GM12878 (cell line): ENCODE measurements around the gene NDUFA9. TPM values are rescaled to one million over a fixed set of nuclear protein-coding genes. Genes with fewer than 3 reads are reported as not detected.

Source experiments
- BACH1 ChIP-seq: fragments of 450-650 bp; IDR thresholded peaks from 2 replicates; pipeline ENCODE4 v1.6.1; 2017; ENCODE audit warnings: mild to moderate bottlenecking, borderline replicate concordance
- BHLHE40 ChIP-seq, 2 experiments: fragments of 450-650 bp in 1 of 2; IDR thresholded peaks; 2 replicates each; pipeline ENCODE4 v1.6.1; 2011 to 2017; ENCODE audit warnings: low read depth in 2 of 2, borderline replicate concordance in 1 of 2, improper control_type of control experiment in 1 of 2, low read length in 1 of 2, mild to moderate bottlenecking in 1 of 2
- CBFB ChIP-seq: IDR thresholded peaks from 2 replicates; pipeline ENCODE4 v1.6.1; 2016; ENCODE audit warnings: antibody characterized with exemption, low read depth
- CHD2 ChIP-seq: IDR thresholded peaks from 2 replicates; pipeline ENCODE4 v1.6.1; 2011; ENCODE audit warnings: low read depth, low read length, improper control_type of control experiment, borderline replicate concordance
- CREB1 ChIP-seq: IDR thresholded peaks from 2 replicates; pipeline ENCODE4 v1.6.1; 2012; ENCODE audit warnings: low read depth, mild to moderate bottlenecking, inconsistent platforms
- FOS ChIP-seq: IDR thresholded peaks from 3 replicates; pipeline ENCODE4 v1.6.1; 2011; ENCODE audit warnings: borderline replicate concordance; ENCODE audit not compliant: insufficient read length; ENCODE audit errors: extremely low read depth
- GATAD2B ChIP-seq: fragments of 450-650 bp; conservative IDR thresholded peaks from 2 replicates; pipeline ENCODE4 v1.6.1; 2017; ENCODE audit warnings: low read depth, mild to moderate bottlenecking, moderate library complexity
- HDAC2 ChIP-seq: fragments of 200-600 bp; sonication (generic); IDR thresholded peaks from 2 replicates; pipeline ENCODE4 v1.6.1; 2017
- HDGF ChIP-seq: fragments of 450-650 bp; IDR thresholded peaks from 2 replicates; pipeline ENCODE4 v1.6.1; 2016; ENCODE audit warnings: antibody characterized with exemption
- MEF2B ChIP-seq: fragments of 450-650 bp; IDR thresholded peaks from 2 replicates; pipeline ENCODE4 v1.6.1; 2018; ENCODE audit warnings: mild to moderate bottlenecking, moderate library complexity; ENCODE audit not compliant: partially characterized antibody, poor library complexity, severe bottlenecking
- MTA3 ChIP-seq: IDR thresholded peaks from 2 replicates; pipeline ENCODE4 v1.6.1; 2012; ENCODE audit warnings: low read length, inconsistent platforms, borderline replicate concordance
- POLR2AphosphoS5 ChIP-seq: IDR thresholded peaks from 2 replicates; pipeline ENCODE4 v1.6.1; 2011; ENCODE audit warnings: mild to moderate bottlenecking, low read length, inconsistent platforms
- RELA ChIP-seq: fragments of 450-650 bp; IDR thresholded peaks from 2 replicates; pipeline ENCODE4 v1.8.0; 2014; ENCODE audit warnings: borderline replicate concordance; ENCODE audit not compliant: partially characterized antibody
- RFX5 ChIP-seq: IDR thresholded peaks from 2 replicates; pipeline ENCODE4 v1.6.1; 2011; ENCODE audit warnings: low read depth, low read length, improper control_type of control experiment
- TAF1 ChIP-seq: IDR thresholded peaks from 2 replicates; pipeline ENCODE4 v1.6.1; 2011; ENCODE audit warnings: mild to moderate bottlenecking, low read depth, low read length, borderline replicate concordance
- polyA plus RNA-seq, 11 experiments: library from polyadenylated mRNA; depleted of rRNA in 4 of 11; unstranded in 6 of 11; stranded (reverse) in 5 of 11; fragments of >200 nt; fragmentation: Nextera tagmentation in 4 of 11; fragmentation: Illumina TruSeq in 1 of 11; extraction: Ambion mirVana in 4 of 11; extraction: Trizol in 1 of 11; gene quantifications; 1 replicate in 1 of 11; 2 replicates in 10 of 11; pipeline versions ENCODE4 v1.2.1 to v1.2.3, GENCODE V29; 2011 to 2016; ENCODE audit warnings: inconsistent platforms in 2 of 11, missing spikeins in 2 of 11, low read depth in 1 of 11
- total RNA-seq, 4 experiments: library from RNA; depleted of rRNA in 3 of 4; stranded (reverse); fragments of >200 nt in 3 of 4; fragmentation: Illumina TruSeq in 1 of 4; extraction: Trizol in 1 of 4; gene quantifications; 2 replicates each; pipeline versions ENCODE4 v1.2.1 to v1.2.3, GENCODE V29; 2013 to 2021
- TF ChIP-seq, protein P1 (sequence below): IDR thresholded peaks from 2 replicates; pipeline ENCODE4 v1.6.1; 2011; ENCODE audit warnings: borderline replicate concordance, low read depth, mild to moderate bottlenecking, moderate library complexity, low read length; ENCODE audit not compliant: insufficient read depth, poor library complexity, severe bottlenecking
- TF ChIP-seq, protein P2 (sequence below): fragments of 450-650 bp; IDR thresholded peaks from 2 replicates; pipeline ENCODE4 v1.6.1; 2017; ENCODE audit warnings: mild to moderate bottlenecking
- TF ChIP-seq, protein P3 (sequence below): fragments of 450-650 bp; IDR thresholded peaks from 2 replicates; pipeline ENCODE4 v1.6.1; 2017; ENCODE audit warnings: low read depth, mild to moderate bottlenecking, moderate library complexity

The NDUFA9 gene
- total and polyA plus RNA-seq, 10 of the 15 experiments (the other 5 are each of a cell fraction or from before 2014, with no cell fraction given), result 95.2 to 472 (median 151) TPM

DNA sequence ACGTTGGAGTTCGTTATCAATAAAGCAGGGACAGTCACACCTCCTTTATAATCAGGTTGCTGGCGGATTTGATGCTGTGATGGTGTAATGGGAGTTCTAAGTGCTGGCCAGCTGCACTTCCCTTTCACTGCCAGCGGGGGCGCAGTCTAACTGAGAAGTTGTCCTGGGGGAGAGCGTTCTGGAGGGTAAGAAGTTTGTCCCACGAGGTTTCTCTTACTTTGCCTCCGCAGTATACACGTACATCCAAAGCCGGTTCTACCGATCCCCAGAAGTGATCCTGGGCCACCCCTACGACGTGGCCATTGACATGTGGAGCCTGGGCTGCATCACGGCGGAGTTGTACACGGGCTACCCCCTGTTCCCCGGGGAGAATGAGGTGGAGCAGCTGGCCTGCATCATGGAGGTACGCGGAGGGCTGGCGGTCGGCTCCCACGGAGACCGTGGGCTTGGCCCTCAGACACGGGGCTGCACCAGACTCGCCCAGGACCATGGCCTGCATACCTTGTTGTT, 44.2 kb upstream of the NDUFA9 start (continued):
- TF ChIP-seq, protein P1, sequence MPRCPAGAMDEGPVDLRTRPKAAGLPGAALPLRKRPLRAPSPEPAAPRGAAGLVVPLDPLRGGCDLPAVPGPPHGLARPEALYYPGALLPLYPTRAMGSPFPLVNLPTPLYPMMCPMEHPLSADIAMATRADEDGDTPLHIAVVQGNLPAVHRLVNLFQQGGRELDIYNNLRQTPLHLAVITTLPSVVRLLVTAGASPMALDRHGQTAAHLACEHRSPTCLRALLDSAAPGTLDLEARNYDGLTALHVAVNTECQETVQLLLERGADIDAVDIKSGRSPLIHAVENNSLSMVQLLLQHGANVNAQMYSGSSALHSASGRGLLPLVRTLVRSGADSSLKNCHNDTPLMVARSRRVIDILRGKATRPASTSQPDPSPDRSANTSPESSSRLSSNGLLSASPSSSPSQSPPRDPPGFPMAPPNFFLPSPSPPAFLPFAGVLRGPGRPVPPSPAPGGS, result no peak
- TF ChIP-seq GATAD2B (peak; percentile 75), MEF2B (peak; percentile 89), RFX5 (no peak), HDGF (peak; percentile 67; the same call in 1 of the 2 replicates), CBFB (0 out of 2 replicates have a peak, but pooled peaks have one; percentile 28), HDAC2 (no peak), TAF1 (peak; percentile 69; the same call in 1 of the 2 replicates), BHLHE40 (IDR thresholded peaks at IDR 0.05; ENCODE audit: borderline replicate concordance in 1 of 2, low read depth in 2 of 2, low read length in 1 of 2) (peak in 1 of 2 experiments; percentile 47; a peak in 2 of 4 replicates), CHD2 (0 out of 2 replicates have a peak, but pooled peaks have one; percentile 34), CREB1 (peak; percentile 62), RELA (peak; percentile 83), BACH1 (peak; percentile 67; the same call in 1 of the 2 replicates), MTA3 (no peak), FOS (no peak), POLR2AphosphoS5 (peak; percentile 72; the same call in 1 of the 2 replicates)
- TF ChIP-seq, protein P2, sequence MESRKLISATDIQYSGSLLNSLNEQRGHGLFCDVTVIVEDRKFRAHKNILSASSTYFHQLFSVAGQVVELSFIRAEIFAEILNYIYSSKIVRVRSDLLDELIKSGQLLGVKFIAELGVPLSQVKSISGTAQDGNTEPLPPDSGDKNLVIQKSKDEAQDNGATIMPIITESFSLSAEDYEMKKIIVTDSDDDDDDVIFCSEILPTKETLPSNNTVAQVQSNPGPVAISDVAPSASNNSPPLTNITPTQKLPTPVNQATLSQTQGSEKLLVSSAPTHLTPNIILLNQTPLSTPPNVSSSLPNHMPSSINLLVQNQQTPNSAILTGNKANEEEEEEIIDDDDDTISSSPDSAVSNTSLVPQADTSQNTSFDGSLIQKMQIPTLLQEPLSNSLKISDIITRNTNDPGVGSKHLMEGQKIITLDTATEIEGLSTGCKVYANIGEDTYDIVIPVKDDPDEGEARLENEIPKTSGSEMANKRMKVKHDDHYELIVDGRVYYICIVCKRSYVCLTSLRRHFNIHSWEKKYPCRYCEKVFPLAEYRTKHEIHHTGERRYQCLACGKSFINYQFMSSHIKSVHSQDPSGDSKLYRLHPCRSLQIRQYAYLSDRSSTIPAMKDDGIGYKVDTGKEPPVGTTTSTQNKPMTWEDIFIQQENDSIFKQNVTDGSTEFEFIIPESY, result no peak
- TF ChIP-seq, protein P3, sequence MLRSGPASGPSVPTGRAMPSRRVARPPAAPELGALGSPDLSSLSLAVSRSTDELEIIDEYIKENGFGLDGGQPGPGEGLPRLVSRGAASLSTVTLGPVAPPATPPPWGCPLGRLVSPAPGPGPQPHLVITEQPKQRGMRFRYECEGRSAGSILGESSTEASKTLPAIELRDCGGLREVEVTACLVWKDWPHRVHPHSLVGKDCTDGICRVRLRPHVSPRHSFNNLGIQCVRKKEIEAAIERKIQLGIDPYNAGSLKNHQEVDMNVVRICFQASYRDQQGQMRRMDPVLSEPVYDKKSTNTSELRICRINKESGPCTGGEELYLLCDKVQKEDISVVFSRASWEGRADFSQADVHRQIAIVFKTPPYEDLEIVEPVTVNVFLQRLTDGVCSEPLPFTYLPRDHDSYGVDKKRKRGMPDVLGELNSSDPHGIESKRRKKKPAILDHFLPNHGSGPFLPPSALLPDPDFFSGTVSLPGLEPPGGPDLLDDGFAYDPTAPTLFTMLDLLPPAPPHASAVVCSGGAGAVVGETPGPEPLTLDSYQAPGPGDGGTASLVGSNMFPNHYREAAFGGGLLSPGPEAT, result peak; percentile 76
